ENCODE results near the gene TMEM240.
"Not testable (repeated sequence)": the region's sequence is repeated elsewhere in the genome, so short reads cannot be mapped to it uniquely, and the experiment has no call there.

Gene TMEM240

DNA sequence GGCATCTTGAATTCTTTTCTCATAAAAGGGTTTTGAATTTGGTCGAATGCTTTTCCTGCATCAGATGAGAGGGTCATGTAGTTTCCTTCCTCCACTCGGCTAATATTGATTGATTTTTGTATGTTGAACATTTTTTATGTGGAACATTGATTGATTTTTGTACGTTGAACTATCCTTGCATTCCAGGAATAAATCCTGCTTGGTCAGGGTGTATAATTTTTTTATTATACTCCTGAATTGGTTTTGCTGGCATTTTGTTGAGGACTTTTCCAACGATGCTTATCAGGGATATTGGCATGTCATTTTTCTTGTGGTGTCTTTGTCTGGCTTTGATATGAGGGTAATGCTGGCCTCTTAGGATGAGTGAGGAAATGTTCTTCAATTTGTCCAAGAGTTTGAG lies 8.5 kb downstream of the TMEM240 start:
- H3K27ac ChIP-seq, result no peak overlapping the region
- TF ChIP-seq, protein P1, sequence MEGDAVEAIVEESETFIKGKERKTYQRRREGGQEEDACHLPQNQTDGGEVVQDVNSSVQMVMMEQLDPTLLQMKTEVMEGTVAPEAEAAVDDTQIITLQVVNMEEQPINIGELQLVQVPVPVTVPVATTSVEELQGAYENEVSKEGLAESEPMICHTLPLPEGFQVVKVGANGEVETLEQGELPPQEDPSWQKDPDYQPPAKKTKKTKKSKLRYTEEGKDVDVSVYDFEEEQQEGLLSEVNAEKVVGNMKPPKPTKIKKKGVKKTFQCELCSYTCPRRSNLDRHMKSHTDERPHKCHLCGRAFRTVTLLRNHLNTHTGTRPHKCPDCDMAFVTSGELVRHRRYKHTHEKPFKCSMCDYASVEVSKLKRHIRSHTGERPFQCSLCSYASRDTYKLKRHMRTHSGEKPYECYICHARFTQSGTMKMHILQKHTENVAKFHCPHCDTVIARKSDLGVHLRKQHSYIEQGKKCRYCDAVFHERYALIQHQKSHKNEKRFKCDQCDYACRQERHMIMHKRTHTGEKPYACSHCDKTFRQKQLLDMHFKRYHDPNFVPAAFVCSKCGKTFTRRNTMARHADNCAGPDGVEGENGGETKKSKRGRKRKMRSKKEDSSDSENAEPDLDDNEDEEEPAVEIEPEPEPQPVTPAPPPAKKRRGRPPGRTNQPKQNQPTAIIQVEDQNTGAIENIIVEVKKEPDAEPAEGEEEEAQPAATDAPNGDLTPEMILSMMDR (conservative IDR thresholded peaks at IDR 0.05), result no peak

DNA sequence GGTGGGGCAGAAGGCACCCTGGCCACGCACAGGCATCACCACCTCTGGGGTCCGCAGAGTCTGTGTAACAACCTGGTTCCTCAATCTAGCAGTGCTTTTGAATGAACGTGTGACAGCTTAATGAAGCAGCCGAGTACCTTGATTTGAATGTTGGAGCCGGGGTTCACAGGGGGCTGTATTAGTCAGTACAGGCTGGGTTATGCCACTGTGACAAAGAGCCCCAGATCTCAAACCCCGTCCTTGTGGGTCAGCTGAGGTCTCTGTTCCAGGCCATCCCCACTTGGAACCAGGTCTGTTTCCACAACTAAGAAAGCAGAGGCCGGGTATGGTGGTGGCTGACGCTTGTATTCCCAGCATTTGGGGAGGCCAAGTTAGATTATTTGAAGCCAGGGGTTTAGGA lies 10.5 kb downstream of the TMEM240 start:
- TF ChIP-seq, protein P1 (conservative IDR thresholded peaks at IDR 0.05), result no peak

DNA sequence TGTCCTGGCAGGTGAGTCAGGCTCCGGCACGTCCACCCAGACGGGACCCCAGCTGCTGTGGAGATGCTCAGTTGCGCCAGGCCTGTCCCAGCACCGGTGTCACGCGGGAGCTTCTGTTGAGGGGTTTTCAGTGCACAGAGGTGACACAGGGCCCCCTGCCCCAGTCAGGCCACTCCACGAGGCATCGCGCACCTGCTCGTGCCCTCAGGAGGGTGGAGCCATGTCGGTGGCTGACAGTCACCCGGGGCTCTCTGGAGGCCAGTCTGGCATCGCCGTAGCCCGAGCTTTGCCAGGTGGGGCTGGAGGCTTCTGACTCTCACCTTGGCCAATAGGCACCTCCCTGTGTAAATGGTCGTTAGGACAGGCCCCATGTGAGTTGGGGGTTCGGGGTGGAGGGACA lies 11.1 kb downstream of the TMEM240 start:
- no peak overlapping the region for H3K27ac ChIP-seq
- TF ChIP-seq, protein P1 (conservative IDR thresholded peaks at IDR 0.05), result no peak

More for the DNA sequence above, 10.5 kb downstream of the TMEM240 start:
- no peak overlapping the region for H3K27ac ChIP-seq

DNA sequence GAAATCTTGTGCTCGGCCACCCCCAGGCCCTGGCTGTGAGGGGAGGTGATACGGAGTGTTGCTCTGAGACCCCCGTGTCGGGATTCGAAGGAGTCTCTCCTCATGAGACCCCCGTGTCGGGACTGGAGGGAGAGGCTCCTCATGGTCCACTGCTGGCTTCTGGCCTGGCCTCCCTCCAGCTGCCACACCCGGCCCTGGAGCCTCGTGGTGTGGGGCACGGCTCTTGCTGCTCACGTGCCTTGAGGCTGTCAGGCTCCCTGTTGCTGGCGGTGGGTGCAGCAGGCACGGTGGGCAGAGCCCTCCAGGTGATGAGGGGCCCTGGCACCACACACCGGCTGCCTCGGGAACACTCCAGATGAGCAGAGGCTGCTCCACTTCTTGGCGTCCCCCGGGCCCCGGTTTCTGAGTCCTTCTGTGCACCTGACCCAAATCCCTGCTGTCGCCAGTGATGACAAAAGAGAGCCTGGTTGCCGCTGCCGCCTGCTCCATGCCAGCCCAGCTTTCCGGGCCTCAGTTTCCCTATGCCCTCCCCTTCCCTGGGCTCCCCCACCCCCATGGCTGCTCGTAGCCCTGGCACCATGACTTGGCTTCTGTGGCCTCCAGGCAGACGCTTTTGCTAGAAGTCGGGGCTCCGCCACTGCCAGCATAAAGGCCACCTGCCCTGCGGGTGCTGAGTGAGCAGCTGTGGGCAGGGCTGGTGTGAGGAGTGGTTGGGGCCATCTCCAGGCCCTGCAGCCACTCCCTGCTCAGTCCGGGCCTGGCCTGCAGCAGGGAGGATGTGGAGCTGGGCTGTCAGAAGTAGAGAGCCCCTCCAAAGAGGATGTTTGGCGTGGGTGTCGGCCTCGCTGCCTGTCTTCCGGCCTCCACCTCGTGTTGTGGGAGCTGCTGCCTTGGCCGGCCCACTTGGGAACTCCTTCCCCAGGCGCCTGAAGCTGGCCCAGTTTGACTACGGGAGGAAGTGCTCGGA lies 11.8 kb downstream of the TMEM240 start:
- no peak overlapping the region for H3K27ac ChIP-seq
- TF ChIP-seq, protein P1 (conservative IDR thresholded peaks at IDR 0.05), result no peak

DNA sequence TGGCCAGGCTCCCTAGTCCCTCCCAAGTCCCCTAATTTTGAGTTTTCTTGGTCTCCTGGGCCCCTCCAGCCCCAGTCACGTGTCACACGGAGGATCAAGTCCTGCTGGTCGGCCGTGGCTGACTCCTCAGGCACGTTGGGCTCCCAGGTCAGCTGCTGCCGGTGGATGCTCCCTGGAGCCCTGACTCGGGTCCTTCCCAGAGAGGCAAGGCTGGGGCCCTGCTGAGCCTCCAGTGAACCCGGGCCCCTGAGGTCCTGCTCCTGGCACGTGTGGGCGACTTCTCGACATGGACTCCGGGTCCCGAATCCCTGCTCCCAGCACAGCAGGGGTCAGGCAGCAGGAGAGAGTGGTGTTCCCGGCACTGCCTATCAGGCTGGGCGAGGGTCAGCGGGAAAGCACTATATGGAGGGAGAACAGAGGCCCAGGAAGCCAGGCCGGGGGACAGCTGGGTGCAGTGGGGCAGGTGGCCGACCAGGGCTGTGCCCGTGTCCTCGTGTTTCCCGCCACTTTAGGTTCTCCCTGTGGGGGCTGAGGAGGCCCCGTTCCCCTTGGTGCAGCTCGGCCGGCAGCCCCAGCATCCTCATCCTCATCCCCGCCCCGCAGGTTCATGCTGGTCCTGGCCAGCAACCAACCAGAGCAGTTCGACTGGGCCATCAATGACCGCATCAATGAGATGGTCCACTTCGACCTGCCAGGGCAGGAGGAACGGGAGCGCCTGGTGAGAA lies 13.2 kb downstream of the TMEM240 start:
- TF ChIP-seq, protein P1 (conservative IDR thresholded peaks at IDR 0.05), result no peak
- no peak overlapping the region for H3K27ac ChIP-seq

DNA sequence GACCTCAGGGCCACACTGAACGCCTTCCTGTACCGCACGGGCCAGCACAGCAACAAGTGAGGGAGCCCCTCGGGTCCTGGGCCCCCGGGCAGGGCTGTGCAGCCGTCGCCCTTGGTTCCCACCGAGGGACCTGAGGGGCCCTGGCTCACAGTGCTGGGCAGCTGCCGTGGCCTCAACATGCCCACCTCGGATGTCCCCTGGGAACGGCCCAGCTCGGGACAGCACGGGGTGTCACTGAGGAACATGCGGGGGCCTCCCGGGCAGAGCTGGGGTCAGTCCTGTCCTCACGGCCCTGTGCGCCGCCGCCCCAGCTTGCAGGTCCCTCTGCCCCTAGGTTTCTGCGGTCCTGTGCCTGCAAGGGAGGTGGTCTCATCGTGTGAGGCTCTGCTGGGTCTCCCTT lies 13.9 kb downstream of the TMEM240 start:
- H3K27ac ChIP-seq, result not testable (repeated sequence)

DNA sequence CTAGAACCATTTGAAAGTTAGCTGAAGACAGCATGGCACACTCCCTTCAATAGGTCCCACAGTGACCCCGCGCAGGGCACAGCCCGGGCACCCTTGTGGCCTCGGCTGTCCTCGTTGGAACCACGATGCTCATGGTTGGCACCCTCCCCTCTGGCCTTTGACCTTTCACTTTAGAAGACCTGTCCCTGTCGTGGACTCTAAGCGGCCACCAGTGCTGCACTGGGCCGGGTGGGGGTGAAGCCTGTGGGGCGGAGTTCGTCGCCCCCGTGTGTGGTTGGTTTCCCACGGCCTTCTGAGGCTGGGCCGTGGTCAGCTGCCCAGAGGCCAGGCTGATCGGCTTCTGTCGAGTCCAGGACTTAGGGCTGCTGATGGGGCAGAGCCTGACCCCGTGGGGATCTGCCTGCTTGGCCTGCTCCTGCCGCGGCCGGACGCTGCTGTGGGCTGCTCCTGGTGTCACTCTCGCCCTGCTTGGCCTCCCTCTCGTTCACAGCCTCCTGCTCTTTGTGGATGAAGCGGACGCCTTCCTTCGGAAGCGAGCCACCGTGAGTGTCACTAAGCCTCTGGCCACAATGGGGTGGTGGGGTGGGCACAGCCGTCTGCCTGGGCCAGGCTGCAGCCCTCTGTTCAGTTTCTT lies 15.6 kb downstream of the TMEM240 start:
- not testable (repeated sequence) for H3K27ac ChIP-seq

DNA sequence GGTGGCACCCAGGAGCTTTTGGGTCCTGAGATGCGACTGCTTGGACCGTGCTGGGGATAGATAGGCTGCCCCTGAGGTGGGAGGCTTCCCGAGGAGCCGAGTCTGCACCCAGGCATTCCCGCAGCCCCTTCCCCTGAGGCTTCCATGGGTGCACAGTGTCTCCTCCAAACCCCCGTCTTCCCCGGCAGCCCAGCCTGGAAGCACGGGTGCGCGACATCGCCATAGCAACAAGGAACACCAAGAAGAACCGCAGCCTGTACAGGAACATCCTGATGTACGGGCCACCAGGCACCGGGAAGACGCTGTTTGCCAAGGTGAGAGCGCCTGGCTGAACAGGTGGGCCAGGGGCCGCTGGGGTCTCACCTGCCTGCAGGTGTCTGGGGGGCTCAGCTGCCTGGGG lies 16.8 kb downstream of the TMEM240 start:
- H3K27ac ChIP-seq, result not testable (repeated sequence)

DNA sequence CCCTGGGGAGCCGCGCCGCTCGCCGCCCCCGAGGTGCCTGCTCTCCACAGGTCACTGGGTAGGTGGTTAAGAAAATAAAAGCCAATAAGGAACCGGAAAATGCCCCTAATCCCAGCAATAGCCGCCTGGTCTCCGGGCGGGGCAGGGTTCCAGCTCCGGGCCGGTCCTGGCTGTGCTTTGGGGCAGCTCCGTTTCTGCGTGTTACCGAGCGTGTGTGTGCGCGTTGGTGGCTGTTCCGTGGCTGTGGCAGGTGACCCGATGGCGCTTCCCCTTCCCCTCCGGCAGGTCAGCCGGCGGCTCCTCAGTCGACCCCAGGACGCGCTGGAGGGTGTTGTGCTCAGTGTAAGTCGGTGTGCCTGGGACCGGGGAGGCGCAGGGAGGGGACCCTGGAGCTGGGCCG lies 17.2 kb downstream of the TMEM240 start:
- H3K27ac ChIP-seq, result not testable (repeated sequence)

DNA sequence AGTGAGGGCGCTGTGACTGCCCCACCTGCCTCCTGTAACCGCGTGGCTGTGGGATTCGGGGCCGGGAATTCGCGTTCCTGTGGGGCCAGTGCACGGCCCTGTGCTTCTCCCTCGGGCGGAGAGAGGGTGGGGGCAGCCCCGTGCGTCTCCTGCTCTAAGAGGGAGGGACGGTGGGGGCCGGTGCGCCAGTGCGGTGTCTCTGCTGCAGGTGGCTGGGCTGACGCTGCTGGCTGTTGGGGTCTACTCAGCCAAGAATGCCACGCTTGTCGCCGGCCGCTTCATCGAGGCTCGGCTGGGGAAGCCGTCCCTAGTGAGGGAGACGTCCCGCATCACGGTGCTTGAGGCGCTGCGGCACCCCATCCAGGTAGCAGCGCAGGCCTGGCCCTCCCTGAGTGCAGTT lies 17.9 kb downstream of the TMEM240 start:
- not testable (repeated sequence) for H3K27ac ChIP-seq

Measured in VCaP (cell line).